Femur (tissue), 1 donor: Measurements from ENCODE around the gene ABLIM3.
"Not testable (repeated sequence)": the region's sequence is repeated elsewhere in the genome, so short reads cannot be mapped to it uniquely, and the experiment has no call there.

Experiments used
- DNase-seq: peaks from one replicate; pipeline ENCODE4 v3.0.0-alpha.2; 2017

Gene ABLIM3

GRCh38 chr5:149160291-149160787, 19.0 kb downstream of the ABLIM3 start:
- no peak for DNase-seq

GRCh38 chr5:149161026-149161687, 19.9 kb downstream of the ABLIM3 start:
- DNase-seq = no peak

GRCh38 chr5:149161850-149162249, 20.6 kb downstream of the ABLIM3 start:
- DNase-seq = no peak

- DNase-seq = no peak
These were observed 21.2 kb downstream of the ABLIM3 start for GRCh38 chr5:149162401-149163084.

GRCh38 chr5:149164731-149165130, 23.4 kb downstream of the ABLIM3 start:
- DNase-seq = no peak

GRCh38 chr5:149166128-149166527, 24.8 kb downstream of the ABLIM3 start:
- DNase-seq = no peak

GRCh38 chr5:149166591-149167100, 25.4 kb downstream of the ABLIM3 start:
- no peak for DNase-seq

GRCh38 chr5:149168276-149168906, 27.1 kb downstream of the ABLIM3 start:
- no peak for DNase-seq

- DNase-seq = no peak
These were observed 29.0 kb downstream of the ABLIM3 start for GRCh38 chr5:149170299-149170698.

GRCh38 chr5:149172261-149172660, 31.0 kb downstream of the ABLIM3 start:
- no peak for DNase-seq

GRCh38 chr5:149172709-149173505, 31.6 kb downstream of the ABLIM3 start:
- DNase-seq = no peak

GRCh38 chr5:149174847-149175234, 33.5 kb downstream of the ABLIM3 start:
- DNase-seq = no peak

GRCh38 chr5:149175346-149176105, 34.2 kb downstream of the ABLIM3 start:
- peak; percentile 36 for DNase-seq

GRCh38 chr5:149177339-149177843, 36.1 kb downstream of the ABLIM3 start:
- no peak for DNase-seq

GRCh38 chr5:149177911-149178565, 36.7 kb downstream of the ABLIM3 start:
- no peak for DNase-seq

GRCh38 chr5:149181732-149182131, 40.4 kb downstream of the ABLIM3 start:
- no peak for DNase-seq

GRCh38 chr5:149182241-149182640, 40.9 kb downstream of the ABLIM3 start:
- no peak for DNase-seq

GRCh38 chr5:149185067-149185466, 43.8 kb downstream of the ABLIM3 start:
- DNase-seq = no peak

GRCh38 chr5:149186506-149186905, 45.2 kb downstream of the ABLIM3 start:
- DNase-seq = no peak

GRCh38 chr5:149187617-149188016, 46.3 kb downstream of the ABLIM3 start:
- not testable (repeated sequence) for DNase-seq

- no peak for DNase-seq
These were observed 47.1 kb downstream of the ABLIM3 start for GRCh38 chr5:149188383-149188782.
